ENCODE data around the gene ANKRD9.
A peak's percentile ranks its signal among the peaks of the same experiment; 100 is the strongest.
"Not testable (repeated sequence)": the region's sequence is repeated elsewhere in the genome, so short reads cannot be mapped to it uniquely, and the experiment has no call there.

ANKRD9 gene, protein sequence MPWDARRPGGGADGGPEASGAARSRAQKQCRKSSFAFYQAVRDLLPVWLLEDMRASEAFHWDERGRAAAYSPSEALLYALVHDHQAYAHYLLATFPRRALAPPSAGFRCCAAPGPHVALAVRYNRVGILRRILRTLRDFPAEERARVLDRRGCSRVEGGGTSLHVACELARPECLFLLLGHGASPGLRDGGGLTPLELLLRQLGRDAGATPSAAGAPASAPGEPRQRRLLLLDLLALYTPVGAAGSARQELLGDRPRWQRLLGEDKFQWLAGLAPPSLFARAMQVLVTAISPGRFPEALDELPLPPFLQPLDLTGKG
- 3.3 to 8.9 (median 6.6) reads per million in 3 experiments for total RNA-seq

GRCh38 chr14:102509746-102510615 lies at the start of gene ANKRD9:
Gene ANKRD9 (minus strand): TSS chr14:102509776. CDS start chr14:102507889, 1,887 bp downstream.
- peak; percentile 71 for DNase-seq

- no peak for DNase-seq
These were observed 49.0 kb upstream of the ANKRD9 start for GRCh38 chr14:102558556-102558955.

DNA sequence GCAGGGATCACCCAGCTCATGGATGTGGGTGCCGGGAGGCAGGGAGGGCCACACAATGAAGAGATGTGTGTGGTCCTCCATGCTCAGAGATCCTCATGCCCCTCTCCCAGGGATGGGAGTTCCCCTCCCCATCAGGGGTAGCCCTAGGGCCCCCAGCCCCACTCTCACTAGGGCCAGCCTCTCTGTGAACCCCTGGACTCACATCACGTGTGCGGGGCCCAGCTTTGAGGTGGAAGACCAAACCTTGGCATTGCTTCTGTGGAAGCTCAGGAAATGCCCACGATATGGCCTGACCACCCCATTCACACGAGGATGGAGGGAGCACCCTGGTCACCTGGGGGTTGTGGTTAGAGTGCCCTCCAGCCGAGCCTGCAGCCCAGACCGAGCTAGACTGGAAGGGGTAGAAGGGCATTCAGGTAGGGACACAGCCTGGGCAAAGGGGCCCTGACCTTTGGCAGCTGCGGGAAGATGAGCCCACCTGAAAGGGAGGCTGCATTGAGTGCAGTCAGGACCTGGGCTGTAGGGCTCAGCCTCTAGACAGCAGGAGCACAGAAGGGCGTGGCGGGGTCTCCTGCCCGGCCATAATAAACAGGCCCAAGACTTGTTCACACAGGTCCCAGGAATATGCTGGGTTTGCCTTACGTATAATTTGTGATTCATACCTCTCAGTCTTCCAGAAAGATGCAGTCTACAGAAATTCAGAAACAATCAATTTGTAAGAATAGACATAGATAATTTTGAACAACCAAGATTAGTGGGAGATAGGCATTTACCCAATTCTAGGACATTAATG lies 48.1 kb upstream of the ANKRD9 start:
- DNase-seq: no peak

- no peak for DNase-seq
These were observed 46.6 kb upstream of the ANKRD9 start for GRCh38 chr14:102556098-102556677.

DNA sequence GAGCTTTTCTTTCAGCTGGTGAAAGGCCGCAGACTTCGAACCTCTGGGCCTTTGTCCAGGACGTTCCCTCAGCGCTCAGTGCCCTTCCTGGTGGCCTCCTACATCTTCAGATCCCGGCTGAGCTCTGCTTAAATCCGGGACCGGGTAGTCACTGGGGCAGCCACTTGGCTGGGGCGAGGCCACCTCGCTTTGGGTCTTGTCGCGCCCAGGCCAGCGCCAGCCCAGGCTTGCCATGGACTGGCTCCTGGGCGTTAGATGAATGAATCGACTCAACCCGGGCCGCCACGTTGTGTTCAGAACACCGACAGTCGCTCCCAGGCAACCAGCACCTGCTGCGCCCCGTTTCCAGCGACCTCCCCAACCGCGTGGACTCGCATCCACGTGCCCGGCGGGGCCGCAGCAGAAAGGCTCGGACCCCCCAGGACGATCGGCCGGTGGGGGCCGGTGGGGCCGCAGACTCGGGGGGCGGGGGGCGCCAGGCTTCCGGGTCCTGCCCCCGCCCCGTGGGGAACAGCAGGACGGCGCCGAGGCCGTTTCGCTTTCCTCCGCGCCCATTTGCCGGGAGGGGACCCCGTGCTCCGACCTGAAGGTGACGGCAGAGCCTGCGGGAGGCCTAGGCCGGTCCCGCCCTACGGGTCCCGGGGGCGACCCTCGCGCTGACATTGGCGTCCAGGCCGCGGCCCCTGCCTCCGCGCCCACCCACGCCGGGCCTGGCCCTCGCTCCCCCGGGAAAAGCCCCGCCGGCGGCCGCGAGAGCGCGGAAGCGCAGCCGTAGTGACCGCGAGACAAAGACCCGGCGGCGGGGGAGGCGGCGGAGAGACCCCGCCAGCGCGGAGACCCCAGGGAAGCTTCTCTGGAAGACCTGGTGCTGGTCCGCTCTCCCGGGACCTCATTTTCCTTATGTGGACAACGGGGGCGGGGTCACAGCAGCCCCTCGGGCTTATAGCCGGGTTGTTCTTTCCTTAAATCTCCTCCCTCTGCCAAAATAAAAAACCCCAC lies 45.5 kb upstream of the ANKRD9 start:
- DNase-seq: peak; percentile 62

DNA sequence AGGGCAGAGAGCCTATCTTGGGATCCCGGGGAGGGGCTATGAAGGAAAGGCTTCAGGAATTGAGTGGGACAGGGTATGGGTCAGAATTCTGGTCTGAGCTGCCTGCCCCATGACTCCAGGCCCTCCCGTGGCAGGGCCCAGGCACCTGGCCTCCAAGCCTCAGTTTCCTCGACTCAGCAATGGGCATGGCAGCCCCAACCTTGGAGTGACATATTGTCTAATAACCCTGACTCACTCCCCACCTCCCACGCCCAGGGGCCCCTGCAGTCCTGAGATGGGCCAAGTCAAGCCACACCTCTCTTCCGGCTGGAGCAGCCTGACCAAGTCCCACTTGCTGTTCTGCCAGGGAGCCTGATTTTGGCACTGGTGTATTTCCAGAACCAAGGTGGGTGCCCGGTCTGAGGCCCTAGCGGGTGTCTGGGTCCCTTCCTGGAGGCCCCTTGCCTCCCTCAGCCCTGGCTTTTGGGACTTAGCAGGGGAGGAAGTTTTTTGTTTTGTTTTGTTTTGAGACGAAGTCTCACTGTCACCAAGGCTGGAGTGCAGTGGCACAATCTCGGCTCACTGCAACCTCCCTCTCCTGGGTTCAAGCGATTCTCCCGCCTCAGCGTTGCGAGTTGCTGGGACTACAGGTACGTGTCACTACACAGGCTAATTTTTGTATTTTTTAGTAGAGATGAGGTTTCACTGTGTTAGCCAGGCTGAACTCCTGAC lies 42.6 kb upstream of the ANKRD9 start:
- no peak for DNase-seq

- not testable (repeated sequence) for DNase-seq
These were observed 41.4 kb upstream of the ANKRD9 start for GRCh38 chr14:102550927-102551401.

DNA sequence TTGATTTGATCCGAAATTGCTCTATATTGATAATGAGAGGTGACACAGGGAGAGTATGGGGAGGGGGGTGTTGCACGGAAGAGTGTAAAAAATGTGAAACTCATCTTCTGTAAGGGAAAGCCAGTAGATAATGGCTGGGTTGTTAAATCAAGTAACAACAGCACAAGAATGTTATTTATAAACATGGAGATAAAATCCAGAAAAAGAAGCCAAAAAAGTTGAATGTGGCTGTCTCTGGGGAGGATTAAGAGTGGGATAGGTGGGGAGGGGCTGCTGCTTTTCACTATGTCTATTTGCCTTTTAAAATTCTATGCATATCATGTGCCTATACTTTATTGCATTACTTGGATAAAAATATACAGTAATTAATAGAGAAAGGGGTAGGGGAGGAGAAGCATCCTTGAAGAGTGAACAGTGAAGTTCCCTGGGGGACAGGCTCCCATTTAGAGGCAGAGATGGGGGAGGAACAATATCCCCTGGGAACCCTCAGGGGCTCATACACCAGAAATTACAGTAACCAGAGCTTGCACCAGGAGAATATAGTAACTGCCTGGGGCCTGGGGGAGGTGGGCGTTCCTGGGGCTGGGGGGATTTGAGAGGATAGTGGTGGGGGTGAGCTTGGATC lies 39.2 kb upstream of the ANKRD9 start:
- no peak for DNase-seq

DNA sequence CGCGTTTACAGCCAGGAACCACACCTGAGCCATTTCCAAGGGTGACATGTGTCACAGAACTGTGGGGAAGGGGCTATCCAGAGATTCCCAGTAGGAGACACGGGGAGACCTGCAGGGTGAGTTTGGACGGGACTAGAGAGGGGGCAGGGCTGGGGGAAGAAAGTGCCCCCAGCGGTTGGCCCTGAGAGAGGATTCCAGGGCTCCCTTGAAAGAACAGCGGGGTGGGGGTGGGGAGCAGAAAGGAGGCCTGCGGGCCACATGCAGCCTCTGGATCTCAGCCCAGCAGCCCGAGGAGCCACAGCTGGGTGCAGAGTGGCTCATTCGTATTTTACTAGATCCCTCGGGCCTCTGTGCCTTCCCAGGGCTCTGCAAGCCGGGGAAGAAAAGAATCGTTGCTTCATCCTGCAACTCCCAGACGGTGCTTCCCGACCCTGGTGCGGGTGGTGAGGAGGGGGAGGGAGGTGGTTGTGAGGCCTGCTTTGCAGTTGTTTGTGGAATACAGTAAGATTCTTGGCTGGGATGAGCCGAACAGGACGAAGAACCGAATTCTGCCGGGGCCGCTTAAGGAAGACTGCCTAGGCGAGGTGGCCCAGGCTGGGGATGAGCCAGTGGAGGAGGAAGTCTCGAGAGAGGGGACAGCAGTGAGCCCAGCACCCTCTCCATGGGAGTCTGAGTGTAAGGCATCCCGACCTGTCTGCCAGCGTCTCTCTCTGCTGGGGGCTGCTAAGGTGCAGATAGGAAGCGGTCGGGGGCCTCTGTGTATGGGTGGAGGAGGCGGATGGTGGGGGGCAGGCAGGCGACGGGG lies 36.1 kb upstream of the ANKRD9 start:
- DNase-seq: no peak

DNA sequence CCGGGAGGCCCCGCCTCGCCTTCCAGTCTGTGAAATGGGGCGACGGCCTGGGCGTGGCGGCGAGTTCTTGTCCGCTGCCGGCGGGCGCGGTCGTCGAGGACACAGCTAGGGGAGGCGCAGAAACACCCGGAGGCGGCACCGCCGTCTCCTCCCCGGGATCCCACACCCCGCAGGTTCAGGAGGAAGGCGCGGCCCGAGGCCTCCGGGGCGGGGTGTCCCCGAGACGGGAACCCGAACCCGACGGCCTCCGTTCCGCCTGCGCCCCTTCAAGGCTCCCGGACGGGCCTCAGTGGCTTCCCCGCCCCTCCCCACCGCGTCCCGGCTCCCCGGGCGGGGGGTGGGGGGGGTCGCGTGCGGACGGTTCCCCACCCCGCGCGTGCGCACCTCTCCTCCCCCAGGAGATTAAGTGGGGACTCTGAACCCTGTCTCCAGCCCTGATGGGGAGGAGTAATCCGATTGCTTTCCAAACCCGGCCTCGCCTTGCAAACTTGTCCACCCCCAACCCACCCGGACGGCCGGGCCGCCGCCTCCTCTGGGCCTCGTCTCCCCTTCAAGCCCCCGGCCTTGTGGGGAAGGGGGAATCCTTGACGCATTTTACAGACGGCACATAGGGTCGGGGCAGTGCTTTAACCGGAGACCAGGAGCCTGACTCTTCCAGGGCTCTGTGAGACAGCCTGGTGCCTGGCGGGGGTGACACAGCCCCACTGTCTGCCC lies 35.3 kb upstream of the ANKRD9 start:
- peak; percentile 29 for DNase-seq

DNA sequence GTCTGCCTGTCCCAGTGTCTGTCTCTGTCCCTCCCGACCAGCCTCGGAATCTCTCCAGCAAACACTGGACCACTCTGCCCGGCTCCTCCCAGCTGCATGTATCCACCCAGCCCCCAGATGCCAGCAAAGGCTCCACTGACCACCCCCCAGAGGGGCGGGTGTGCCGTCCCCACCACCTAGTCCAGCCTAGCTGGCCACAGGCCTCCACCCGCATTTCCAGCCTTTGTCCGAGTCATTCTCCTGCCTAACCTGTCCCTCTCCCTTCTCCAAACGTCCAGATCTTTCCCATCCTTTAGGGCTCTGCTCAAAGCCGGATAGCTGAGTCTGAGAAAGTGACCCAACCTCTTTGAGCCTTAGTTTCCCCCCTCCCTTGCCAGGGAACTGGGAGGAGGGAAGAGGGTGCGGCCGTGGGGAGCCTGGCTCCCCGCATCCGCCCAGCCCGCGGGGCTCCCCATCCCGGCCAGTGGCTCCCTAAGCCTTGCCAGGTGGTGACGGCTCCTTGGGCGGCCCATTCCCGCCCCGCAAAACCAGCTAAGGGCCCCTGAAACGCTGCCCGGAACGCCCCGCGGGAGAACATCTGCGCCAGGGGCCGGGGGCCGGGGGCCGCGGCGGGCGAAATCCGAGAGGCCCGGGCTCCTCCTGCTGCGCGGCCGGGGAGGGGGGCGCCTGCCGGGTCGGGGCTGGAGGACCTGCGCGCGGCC lies 34.6 kb upstream of the ANKRD9 start:
- no peak for DNase-seq

GRCh38 chr14:102541771-102542170 lies 32.2 kb upstream of the ANKRD9 start:
- no peak for DNase-seq

DNA sequence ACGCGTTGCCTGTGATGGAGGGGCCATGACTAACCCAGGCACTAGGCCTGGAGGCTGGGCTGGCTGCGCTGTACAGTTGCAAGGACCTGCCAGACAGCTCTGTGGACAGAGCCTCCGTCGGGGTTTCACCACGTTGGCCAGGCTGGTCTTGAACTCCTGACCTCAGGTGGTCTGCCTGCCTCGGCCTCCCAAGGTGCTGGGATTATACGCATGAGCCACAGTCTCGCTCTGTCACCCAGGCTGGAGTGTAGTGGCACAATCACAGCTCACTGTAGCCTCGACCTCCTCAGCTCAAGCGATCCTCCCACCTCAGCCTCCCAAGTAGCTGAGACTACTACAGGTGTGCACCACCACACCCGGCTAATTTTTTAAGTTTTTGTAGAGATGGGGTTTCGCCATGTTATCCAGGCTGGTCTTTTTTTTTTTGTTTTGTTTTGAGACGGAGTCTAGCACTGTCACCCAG lies 31.5 kb upstream of the ANKRD9 start:
- DNase-seq: not testable (repeated sequence)

DNA sequence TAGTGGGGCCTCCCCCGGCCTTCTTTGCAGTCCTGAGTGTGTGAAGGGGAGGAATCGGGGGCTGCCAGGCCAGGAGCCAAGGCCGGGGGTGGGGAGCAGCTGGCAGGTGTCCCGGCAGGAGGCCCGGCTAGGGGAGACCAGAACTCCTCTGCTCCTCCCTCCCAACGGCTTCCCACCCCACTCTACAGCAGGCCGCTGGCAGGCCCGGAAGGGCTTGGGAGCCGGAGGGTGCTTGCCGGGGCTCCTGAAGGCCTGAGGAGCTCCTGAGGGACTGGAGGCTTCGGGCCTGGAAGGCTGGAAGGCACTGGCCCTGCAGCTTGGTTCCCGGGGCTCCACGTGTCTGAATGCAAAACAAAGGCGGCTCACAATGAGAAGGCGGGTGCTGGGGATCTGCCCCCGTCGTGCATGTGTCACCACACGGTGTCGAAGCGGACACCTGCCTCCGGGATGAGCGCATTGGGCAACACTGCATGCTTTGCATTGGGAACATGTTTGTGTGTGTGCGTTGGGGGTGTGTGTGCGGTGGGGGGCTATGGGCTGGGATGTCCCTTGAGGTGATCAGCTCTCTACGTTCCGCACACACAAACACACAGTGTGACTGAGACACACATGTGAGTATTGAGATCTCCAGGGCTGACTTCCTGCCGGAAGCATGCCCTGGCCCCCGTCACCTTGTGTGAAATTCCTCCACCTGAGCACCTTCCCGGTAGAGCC lies 30.9 kb upstream of the ANKRD9 start:
- no peak for DNase-seq

DNA sequence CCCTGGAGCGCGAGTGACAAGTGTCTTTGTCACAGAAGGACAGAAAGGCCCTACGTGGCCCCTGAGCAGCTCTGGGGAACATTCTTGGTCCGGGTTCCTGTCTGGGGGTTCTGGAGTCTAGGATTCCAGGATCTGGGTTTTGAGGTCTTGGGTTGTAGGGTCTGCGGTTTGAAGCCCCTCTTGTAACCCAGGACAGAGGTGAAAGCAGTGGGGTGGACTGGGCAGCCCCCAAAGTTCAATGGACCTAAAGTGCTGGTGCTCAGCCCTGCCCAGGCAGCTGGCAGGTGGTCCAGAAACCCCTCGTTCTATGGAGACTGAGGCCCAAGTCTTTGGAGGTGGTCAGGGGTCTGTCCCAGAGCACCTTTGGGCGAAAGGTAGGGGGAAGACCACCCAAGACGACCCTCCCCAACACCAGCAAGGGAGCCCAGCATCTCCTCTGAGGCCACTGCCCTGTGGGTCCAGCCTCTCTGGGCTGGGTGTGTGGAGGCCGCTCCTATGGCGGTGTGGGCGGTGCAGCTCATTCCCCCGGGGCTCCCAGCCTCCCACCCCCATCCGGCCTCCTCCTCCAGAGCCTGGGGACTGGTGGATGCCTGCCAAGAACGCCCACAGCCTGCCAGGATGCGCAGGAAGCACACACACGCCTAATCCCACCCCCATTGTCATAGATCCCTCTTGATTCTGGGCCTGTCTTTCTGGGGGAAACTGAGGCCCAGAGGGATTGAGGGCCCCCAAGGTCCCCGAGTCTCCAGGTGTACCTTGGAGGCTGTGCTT lies 30.2 kb upstream of the ANKRD9 start:
- DNase-seq: no peak

Measured in central memory CD4-positive, alpha-beta T cell (primary cell).